ENCODE measurements around the gene CIT.

DNA sequence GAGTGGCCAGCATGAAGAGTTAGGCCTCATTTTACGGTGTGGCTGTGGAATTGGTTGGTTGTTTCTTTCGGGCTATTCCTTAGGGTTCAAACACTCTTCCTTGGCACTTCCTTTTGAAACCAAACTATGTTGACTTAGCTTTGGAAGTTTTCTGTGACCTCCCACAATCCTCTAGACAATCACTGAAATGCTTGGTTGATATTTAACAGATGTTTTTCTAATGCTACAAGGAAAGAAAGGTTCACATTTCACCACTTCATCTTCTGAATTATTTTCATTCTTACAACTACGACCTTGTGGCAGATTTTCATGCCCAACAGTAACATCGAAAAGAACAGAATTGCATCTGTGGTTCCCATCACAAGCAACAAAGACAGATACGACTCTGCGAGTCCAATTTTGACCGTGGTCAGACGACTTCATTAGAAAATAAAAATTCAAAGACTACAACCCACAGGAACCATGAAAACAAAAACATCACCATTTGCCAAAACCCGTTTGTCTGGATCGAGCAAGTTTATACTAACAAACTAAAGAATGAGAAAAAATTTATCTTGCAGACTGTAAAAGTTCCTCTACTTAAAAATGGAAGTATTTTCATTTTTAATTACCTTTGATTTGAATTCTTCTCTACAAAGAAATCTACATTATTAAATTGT is 192.3 kb downstream of the CIT start:
- TF ChIP-seq, protein P1, sequence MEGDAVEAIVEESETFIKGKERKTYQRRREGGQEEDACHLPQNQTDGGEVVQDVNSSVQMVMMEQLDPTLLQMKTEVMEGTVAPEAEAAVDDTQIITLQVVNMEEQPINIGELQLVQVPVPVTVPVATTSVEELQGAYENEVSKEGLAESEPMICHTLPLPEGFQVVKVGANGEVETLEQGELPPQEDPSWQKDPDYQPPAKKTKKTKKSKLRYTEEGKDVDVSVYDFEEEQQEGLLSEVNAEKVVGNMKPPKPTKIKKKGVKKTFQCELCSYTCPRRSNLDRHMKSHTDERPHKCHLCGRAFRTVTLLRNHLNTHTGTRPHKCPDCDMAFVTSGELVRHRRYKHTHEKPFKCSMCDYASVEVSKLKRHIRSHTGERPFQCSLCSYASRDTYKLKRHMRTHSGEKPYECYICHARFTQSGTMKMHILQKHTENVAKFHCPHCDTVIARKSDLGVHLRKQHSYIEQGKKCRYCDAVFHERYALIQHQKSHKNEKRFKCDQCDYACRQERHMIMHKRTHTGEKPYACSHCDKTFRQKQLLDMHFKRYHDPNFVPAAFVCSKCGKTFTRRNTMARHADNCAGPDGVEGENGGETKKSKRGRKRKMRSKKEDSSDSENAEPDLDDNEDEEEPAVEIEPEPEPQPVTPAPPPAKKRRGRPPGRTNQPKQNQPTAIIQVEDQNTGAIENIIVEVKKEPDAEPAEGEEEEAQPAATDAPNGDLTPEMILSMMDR (IDR thresholded peaks at IDR 0.05) = no peak
- no peak for TF ChIP-seq POLR2A (IDR thresholded peaks at IDR 0.05)

Measured in lower leg skin (tissue), 3 donors.